22Rv1 (cell line): ENCODE results near the gene MRPL9.

Experiments
- ZFX ChIP-seq: fragments of 450-650 bp; IDR thresholded peaks from 2 replicates; pipeline ENCODE4 v1.6.1; 2017; ENCODE audit warnings: antibody characterized with exemption, borderline replicate concordance
- TF ChIP-seq, protein P1 (sequence below): fragments of 450-650 bp; IDR thresholded peaks from 2 replicates; pipeline ENCODE4 v1.5.1; 2017; ENCODE audit warnings: mild to moderate bottlenecking

GRCh38 chr1:151713874-151714273 lies 49.4 kb downstream of the MRPL9 start:
- TF ChIP-seq, protein P1, sequence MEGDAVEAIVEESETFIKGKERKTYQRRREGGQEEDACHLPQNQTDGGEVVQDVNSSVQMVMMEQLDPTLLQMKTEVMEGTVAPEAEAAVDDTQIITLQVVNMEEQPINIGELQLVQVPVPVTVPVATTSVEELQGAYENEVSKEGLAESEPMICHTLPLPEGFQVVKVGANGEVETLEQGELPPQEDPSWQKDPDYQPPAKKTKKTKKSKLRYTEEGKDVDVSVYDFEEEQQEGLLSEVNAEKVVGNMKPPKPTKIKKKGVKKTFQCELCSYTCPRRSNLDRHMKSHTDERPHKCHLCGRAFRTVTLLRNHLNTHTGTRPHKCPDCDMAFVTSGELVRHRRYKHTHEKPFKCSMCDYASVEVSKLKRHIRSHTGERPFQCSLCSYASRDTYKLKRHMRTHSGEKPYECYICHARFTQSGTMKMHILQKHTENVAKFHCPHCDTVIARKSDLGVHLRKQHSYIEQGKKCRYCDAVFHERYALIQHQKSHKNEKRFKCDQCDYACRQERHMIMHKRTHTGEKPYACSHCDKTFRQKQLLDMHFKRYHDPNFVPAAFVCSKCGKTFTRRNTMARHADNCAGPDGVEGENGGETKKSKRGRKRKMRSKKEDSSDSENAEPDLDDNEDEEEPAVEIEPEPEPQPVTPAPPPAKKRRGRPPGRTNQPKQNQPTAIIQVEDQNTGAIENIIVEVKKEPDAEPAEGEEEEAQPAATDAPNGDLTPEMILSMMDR = no peak
- TF ChIP-seq ZFX = no peak
